Effector CD4-positive, alpha-beta T cell (primary cell): Measurements from ENCODE around the gene SGMS1.

Experiments used
- DNase-seq: peaks from one replicate; pipeline ENCODE4 v3.0.0-alpha.2; 2020

Gene SGMS1

DNA sequence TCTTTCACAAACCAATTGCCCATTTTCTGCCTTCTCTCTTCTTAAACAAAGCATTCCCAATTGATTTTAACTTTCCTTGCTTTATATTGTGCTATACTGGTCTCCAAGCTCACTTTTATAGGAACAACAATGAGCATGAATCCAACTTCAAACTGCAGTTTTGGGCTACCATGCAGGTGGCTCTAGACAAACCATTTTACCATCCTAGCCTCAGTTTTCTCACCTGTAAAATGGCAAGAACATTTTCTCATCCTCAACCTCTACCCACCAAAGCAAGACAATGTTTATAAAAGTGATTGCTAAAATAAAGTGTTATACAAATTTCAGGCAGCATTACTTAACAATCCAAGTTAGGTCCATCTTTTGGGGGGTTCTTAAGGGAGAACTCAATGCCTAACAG is 305.6 kb downstream of the SGMS1 start:
- no peak for DNase-seq

DNA sequence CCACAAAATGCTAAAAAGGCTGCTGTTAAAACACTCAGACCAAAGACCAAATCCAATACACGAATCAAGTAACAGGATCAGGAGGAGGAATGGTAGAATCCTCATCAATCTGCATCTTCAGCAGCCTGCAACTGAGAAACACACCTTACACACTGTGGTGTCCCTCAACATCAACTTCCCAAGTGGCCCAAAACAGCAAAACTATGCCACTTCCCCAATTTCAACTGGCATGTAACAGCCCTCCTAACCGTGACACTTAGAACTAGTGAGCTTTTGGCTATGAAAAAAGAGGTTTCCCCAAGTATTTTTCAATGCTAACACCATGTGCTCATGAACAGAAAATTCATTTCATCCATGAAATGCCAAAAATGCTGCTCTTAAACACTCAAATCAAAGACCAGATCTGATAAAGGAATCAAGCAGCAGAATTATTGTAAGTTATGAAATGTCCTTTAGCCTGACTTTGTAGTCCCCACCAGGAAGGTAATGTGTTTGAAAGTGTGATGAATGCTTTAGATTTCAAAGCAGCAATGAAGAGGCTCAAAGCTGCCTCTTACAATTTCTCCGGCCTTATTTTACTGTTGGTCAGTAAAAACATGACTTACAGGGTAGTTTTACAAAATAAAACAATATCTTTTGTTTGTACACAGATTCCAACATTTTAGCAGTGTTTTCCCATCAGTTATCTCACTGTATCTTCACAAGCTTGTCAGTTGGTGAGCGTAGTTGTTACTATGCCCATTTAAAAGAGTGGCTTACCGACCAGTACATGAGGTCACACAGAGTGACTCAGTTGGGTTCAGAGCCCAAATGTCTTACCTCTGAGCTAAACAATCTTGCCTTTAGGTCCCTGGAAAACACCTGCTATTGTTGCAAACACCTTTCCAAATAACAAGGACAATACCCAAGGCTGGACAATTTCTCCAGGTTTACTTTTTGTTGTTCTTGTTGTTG is 306.8 kb downstream of the SGMS1 start:
- no peak for DNase-seq

DNA sequence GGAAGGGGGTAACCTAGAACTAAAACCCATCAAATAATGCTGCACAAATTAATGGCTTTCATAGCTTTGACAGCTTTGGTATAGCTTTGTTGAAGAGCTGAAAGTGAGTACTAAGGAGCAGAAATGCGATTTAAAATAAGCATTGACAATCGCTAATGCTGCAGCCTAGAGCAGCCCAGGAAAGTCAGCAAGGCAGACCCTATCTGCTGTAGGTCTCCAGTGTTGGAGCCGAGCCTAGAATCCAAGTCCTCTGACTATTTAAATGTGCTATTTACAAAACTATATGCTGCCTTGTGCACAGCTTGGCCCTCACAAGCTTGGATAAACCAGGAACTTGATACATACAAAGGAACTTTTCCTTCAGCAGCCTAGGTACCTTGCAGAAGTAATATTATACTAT is 307.6 kb downstream of the SGMS1 start:
- no peak for DNase-seq

DNA sequence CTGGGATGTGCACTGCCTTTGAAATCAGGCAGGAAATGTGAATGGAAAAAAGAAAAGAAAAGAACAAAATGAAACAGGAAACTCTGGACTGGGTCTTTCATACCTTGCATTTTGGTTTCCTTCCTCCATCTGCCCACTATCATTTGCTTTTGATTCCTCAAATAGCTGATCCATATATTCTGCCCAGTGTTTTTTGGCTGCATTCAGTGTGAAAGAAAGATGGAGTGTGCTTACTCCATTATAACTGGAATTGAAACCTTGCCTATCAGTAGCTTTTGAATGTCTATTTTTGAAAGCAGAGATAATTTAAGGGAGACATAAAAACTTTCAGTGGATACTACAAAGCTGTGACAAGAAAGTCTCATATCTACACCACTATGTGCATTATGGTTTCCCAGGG is 308.3 kb downstream of the SGMS1 start:
- DNase-seq = no peak

DNA sequence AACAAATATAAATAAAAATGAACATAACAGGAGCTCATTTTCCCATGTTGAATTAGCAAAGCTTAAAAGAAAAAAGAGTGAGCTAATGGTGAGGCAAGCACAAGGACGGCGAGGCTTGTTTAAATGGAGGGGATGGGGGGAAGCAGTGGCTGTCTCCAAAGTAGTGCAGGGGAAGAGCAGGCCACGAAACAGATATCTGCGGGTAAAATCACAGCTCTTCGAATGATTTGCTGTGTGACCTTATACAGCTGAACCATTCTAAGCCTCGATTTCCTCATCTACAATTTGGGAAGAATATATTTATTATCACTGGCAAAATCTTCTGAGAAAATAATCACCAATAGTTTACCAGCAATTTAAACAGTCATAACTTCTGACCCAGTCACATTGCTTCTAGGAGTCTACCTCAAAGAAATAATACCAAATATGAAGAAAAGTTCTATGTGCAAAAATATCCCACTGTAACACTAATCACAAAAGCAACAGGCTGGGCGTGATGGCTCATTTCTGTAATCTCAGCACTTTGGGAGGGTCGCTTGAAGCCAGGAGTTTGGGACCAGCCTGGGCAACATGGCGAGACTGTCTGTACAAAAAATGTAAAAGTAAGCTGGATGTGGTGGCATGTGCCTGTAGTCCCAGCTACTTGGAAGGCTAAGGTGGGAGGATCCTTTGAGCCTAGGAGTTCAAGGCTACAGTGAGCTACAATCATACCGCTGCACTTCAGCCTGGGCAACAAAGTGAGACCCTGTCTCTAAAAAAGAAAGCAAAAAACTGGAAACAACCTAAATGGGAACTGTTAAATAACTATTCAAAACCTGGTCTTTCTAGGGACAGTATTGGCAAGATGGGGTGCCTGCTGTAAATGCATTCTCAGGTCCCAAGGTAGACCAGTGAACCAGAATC is 309.3 kb downstream of the SGMS1 start:
- DNase-seq = no peak

DNA sequence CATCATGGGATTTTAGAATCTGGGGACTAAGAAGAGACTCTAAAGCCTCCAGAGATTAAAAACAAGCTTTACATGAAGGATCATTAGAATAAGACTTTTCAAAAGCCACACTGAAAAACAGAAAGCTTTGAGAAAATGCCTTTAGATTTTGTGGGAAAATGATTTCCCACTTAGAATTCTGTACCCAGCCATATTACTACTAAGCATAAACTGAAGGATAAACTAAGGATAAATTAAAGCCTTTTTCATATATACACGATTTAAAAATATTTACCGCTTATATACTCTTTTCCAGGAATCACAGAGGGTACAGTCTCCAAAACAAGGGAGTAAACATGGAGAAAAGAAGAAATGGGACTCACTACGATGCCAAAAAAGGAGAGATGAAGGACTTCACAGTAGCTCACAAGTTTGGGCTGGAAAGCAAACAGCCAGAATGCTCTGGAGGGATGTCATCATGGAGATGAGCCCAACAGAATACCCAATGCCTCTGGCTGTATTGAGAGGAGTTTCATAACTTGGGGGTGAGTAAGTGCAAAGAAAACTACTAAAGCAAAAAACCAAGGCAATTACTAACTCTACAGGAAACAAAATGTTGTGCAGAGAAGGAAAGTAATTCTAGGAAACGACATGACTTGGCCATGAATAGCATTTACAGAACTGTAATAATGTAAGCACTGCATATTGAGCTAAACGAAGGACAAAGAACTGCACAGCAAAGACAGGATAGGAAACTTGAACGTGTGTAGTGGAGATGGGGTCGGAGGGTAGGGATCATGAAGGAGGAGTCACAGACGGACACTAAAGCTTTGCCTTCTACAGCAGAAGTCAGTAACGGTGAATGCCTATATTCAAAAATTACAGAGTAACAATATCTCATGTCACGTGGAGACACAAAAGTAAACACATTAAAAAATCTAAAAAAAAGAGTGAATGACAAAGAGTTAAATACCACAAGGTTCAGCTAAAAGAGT is 311.0 kb downstream of the SGMS1 start:
- no peak for DNase-seq

DNA sequence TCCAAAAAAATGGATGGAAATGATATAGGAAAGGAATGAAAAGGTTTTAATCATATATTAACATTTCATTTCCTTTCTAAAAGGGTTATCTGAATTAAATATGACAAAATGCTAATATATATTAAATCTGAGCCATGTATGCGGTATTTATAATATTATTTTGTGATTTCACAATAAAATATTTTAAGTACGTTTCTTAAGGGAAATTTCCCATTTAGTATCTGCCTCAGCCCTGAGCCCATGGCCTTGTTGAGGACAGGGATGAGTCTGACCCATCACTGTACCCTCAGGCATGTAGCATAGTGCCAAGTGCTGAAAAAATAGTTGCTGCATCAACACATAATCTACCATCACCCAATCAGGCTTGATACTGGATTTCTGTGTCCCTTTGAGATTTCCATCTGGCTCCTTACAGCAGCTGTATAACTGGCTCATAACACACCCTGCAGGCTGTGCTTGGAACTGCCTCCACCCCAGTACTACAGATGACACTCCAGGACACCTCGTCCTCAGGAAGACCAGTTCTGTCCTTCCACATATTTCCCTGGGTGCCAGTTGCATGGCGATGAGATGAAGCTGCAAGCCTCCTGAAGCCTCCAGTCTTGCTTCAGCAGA is 313.1 kb downstream of the SGMS1 start:
- DNase-seq = no peak

DNA sequence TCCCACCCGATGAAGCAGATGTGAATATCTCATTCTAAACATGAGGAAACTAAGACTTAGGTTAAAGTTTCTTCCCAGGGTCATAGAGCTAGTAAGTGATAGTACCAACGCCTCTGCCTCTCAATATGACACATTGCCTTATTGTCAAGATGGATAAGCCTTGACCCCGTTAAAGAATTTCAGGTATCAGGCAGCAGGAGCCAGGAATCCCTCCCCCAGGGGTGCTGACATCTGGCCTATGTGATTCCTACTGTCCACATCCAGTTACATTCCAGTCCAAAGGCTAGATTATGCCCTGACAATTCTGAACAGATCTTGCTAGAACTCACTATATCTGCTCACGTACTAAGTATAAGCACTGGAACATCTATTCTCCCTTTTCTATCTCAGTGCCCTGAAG is 314.4 kb downstream of the SGMS1 start:
- no peak for DNase-seq

DNA sequence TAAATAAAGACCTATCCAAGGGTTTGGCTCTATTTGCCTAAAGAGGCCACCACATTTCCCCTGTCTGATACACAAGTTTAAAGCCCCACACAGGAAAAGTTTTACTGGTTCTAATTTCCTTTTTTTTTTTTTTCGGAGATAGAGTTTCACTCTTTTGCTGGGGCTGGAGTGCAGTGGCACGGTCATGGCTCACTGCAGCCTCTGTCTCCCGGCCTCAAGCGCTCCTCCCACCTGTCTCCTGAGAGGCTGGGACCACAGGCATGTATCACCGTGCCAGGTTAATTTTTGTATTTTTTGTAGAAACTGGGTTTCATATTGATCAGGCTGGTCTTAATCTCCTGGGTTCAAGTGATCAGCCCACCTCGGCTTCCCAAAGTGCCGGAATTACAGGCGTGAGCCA is 319.1 kb downstream of the SGMS1 start:
- no peak for DNase-seq

DNA sequence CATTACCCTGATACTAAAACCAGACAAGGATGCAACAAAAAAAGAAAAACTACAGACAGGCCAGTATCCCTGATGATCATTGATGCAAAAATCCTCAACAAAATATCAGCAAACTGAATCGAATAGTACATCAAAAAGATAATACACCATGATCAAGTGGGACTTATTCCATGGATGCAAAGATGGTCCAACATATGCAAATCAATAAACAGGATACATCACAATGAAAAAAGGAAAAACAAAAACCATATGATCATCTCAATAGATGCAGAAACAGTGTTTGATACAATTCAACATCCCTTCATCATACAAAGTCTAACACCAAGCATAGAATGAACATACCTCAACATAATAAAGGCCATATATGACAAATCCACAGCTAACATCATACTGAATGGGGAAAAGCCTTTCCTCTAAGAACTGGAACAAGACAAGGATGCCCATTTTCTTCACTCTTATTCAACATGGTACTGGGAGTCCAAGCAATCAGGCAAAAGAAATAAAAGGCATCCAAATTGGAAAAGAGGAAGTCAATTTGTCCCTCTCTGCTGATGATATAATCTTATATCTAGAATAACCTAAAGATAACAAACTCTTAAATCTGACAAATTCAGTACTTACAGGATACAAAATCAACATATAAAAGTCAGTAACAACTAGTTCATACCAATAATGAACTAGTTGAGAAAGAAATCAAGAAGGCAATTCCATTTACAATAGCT is 323.6 kb downstream of the SGMS1 start:
- no peak for DNase-seq

DNA sequence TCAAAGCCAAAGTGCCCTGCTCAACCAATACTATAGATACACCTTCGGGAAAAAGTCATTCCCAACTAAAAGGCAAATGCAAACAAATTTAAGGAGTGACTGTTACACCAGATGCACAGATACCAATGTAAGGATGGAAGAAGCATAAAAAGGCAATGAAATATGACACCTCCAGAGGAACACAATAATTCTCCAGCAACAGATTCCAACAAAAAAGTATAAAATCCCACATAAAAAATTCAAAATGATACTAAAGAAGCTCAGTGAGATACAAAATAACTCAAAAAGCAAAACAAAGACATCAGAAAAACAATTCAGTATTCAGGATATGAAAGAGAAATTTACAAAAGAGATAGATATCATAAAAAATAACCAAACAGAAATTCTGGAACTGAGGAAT is 328.4 kb downstream of the SGMS1 start:
- no peak for DNase-seq

DNA sequence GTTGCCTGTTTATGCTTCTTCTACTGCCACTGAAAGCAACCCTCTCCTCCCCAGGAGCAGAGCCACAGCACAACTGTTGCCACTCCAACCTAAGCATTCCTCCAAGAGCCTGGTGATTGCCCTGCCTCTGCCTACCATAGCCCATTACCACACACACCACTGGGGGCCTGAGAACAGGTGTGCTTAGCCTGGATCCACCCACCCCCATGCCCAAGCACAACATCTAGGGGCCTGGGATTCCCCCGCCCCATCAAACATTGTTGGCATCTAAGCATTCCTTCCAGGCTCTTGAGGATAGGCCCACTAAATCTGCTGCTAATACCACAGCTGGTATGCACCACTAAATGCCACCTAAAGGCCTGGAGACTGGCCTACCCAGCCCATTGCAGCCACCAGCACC is 329.2 kb downstream of the SGMS1 start:
- no peak for DNase-seq

DNA sequence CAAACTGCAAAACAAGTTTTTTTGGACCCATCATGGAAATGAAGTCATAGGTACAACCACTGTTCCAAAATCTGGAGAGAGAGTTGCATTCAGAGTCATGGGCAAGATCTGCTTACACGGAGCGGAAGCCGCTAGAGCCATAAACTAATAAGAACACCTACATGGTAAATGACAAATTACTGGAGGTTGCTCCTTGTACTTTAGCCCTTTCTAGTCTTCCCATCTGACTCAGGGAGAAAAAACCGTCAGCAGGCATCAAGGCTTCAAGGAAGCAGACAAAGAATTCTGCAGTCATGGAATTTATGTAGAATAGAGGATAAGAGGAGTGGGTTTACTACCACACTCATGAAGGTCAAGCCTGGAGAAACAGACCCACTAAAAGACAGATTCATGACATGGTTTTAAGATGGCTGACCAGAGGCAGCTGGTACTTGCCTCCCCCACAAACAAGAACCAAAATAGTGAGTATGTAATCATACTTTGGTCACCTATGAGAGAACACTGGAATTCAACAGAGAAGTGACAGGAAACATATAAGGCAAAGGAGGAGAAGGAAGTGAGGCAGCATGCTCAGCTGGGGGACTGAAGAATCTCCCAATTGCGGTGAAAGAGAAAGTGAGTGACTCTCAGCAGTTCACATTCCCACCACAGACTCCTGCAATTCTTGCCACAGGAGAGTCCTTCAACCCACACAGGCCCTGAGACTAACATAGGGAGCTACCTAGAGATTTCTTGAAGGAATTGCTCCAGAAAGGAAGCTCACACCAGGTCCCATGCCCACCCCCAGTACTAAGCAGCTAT is 330.0 kb downstream of the SGMS1 start:
- no peak for DNase-seq

DNA sequence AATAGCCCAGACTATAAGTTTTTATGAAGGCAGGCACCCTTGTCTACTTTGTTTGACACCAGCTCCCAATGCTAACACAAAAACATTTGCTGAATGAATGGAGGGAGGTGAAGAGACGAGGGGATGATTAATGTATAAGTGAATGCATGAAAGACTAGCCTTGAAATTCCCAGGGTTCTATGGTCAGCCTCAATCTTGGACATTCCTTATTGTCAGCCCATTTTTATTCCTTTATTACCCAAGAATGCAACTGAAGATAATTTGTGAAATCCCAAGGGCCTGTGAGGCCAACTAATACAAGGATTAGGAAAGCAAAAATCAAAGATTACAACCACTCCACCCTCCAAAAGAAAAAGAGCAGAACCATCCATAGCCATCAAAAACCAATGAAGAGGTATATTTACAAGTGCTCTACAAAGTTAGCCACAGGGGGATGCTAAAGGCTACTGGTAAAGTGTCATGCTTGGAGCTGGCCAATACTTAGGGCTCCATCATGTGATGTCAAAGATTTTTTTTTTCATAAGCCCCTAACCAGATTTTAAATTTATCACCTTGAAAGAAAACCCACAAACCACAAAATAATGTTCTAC is 332.4 kb downstream of the SGMS1 start:
- DNase-seq = no peak

DNA sequence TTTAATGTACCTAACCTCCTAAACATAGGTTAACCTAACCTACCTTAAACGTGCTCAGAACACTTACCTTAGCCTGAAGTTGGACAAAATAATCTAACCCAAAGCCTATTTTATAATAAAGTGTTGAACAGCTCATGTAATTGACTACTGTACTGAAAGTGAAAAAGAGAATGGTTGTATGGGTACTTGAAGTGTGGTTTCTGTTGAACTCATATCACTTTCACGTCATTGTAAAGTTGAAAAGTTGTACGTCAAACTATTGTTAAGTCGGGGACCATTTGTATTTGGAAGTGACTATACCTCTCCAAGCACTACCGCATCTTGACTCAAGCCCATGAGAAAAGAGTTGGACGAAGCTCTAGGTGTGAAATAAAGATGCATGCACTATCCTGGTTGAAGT is 334.6 kb downstream of the SGMS1 start:
- DNase-seq = no peak

DNA sequence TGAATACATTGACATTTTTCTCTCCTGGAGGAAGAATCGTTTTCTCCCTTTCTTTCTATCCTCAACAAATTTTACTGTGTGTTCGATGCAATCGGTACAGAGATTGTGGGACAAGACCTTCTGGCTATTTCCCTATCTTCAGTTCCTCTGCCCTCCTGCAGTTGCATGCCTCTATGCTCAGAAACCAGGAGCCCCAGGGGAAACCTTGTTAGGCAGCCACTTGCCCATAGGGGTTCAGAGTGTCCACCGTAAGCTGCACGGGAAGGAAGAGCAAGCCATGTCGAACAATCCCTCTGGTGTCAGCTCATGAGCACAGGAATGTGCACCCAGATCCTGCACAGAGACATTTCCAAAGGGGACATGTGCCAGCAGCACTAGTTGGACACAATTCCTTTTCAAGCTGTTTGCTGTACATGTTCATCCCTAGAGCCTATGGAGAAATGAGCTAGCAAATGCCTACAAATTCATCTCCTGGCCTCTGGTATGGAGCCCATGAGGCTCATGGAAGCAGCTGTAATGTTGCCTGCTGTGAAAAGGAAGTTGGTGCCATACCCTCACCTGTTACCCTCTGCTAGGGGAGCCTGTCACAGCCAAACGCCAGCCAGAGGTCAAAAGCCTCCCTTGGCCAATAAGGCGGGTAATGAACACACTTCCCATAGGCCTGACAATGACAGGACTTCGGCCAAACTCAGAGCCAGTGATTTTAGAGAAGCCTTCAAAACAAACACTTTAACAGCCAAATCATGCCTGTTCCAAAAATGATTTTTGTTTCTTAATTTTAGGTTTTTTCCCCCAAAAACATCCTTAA is 336.6 kb downstream of the SGMS1 start:
- no peak for DNase-seq

DNA sequence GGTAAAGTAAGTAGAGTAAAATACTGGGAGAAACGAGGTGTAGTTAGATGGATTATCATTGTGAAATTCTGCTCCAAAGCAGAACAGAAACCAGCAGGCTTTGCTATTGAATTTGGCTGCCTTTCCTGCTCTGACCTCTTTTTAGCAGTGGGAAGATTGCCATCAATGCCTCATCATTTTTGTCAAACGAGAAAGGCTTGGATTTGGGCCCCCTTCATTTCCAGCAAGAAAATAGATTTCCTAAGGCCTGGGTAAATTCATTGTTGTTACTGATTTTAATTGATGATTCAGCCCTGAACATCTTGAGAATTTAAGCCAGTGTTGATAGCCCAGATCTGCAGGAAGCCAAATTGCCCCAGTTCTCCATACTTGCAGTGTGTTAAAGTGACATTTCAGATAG is 337.2 kb downstream of the SGMS1 start:
- DNase-seq = no peak

DNA sequence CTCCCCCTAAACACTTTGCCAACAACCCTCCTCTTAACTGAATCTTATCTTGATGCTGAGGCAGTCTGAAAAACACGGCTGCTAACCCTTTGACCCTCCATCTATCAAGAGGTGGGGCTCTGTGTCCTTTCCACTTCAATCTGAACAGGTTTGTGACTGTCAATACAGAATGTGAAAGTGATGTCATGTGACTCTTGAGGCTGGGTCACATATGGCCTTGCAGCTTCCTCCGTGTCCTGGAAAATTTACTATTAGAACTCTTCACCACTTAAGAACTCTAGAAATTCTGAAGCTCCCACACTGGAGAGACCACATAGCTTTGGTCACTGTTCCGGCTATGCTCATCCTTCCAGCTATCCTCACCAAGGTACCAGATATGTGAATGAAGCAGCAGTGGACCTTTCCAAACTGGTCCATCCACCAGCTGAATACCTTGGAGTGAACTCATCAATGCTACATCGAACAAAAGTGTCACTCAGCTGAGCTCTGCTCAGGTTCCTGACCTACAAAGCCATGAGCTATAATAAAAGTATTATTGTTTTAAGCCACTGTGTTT is 341.7 kb downstream of the SGMS1 start:
- no peak for DNase-seq
